C4-2B (cell line): ENCODE data around the gene GNG8.

Experiments
- H3K27ac ChIP-seq: fragments of 450-650 bp; 2 replicates; pipeline ENCODE4 v1.5.1; 2017
- ZFX ChIP-seq: fragments of 450-650 bp; IDR thresholded peaks from 2 replicates; pipeline ENCODE4 v1.6.1; 2017
- TF ChIP-seq, protein P1 (sequence below): fragments of 450-650 bp; conservative IDR thresholded peaks from 2 replicates; pipeline ENCODE4 v1.5.1; 2017; ENCODE audit warnings: mild to moderate bottlenecking

GNG8 gene

DNA sequence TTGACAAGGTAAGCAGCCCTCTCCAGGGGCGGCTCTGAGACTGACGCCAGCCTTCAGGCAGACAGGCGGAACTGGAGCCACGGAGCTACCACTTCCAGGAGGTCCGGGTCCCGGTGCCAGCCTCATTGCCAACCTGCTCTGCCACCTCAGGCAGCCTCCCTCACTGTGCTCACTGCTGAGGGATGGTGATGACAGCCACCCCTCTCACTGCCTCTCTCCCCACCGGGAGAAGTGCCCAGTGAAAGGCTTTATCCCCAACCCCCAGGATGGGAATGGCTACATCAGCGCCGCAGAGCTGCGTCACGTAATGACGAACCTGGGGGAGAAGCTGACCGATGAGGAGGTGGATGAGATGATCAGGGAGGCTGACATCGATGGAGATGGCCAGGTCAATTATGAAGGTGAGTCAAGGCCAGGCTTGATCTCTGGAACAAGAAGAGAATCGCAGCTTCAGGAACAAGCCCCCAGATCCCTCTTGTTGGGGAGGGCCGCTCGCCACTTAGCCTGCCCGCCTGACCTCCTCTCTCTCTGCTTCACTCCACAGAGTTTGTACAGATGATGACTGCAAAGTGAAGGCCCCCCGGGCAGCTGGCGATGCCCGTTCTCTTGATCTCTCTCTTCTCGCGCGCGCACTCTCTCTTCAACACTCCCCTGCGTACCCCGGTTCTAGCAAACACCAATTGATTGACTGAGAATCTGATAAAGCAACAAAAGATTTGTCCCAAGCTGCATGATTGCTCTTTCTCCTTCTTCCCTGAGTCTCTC, 27.2 kb downstream of the GNG8 start:
- no peak overlapping the region for H3K27ac ChIP-seq
- TF ChIP-seq ZFX = no peak
- TF ChIP-seq, protein P1, sequence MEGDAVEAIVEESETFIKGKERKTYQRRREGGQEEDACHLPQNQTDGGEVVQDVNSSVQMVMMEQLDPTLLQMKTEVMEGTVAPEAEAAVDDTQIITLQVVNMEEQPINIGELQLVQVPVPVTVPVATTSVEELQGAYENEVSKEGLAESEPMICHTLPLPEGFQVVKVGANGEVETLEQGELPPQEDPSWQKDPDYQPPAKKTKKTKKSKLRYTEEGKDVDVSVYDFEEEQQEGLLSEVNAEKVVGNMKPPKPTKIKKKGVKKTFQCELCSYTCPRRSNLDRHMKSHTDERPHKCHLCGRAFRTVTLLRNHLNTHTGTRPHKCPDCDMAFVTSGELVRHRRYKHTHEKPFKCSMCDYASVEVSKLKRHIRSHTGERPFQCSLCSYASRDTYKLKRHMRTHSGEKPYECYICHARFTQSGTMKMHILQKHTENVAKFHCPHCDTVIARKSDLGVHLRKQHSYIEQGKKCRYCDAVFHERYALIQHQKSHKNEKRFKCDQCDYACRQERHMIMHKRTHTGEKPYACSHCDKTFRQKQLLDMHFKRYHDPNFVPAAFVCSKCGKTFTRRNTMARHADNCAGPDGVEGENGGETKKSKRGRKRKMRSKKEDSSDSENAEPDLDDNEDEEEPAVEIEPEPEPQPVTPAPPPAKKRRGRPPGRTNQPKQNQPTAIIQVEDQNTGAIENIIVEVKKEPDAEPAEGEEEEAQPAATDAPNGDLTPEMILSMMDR = no peak

DNA sequence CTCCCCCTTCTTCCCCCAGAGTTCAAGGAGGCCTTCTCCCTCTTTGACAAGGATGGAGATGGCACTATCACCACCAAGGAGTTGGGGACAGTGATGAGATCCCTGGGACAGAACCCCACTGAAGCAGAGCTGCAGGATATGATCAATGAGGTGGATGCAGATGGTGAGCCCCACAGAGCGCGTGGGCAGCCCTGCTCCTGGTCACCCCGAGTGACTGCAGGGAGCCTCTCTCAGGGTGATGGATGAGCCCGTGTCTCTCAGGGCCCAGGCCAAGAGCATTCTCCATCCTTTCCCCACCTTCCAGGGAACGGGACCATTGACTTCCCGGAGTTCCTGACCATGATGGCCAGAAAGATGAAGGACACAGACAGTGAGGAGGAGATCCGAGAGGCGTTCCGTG, 27.8 kb downstream of the GNG8 start:
- H3K27ac ChIP-seq = no peak overlapping the region
- TF ChIP-seq ZFX = no peak
- TF ChIP-seq, protein P1 = no peak

DNA sequence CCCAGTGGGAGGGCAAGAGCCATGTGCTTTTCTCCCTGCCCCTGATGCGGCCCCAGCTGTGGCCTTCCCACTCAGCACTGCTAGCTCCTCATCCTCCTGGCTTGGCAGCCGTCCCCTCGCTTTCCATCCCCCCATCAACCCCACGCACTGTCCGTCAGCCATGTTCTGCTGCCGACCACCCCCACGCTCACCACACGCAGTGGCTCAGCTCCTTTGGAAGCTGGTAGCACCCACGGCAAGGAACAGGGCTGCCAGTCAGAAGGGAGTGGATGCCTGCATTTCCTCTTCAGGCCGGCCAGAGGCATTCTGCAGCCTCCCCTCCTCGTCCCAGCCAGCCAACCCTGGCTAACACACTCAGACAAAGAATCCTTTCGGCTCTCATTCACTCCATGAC, 28.6 kb downstream of the GNG8 start:
- H3K27ac ChIP-seq = no peak overlapping the region
- TF ChIP-seq, protein P1 = no peak
- TF ChIP-seq ZFX = no peak

DNA sequence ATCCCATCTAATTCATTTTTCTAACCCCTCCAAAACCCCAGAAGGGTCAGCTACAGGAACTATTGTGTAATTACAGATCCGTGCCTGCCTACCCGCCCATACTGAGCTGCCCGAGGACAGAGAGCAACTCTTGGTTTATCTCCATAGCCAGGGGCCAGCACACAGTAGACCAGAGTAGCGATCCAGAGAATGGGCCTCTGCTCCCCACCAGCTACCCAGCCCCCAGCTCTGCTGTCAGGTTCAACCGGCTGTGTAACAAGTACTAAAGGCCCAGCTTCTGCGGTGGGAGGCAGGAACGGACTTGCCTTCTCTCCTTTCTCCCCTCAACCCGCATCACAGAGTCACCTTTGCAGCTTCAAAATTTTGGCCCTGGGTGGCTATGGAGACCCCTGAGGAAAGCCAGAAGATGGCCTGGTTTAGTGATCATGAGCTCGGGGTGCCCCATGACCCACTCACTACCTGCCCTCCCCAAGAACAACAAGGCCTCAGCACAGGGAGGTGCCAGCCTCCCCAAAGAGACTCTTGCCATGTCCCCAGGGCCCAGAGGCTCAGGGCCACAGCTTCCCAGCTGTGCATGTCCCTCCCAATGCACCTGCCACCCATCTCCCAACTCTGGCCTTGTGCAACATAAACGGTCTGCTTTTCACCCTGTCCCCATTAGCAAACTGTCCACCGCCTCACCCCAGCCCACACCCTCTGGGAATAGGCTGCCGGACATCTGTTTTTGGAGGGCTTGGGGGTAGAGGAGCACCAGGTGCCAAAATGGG, 29.1 kb downstream of the GNG8 start:
- no peak overlapping the region for H3K27ac ChIP-seq
- TF ChIP-seq, protein P1 = no peak
- TF ChIP-seq ZFX = no peak

DNA sequence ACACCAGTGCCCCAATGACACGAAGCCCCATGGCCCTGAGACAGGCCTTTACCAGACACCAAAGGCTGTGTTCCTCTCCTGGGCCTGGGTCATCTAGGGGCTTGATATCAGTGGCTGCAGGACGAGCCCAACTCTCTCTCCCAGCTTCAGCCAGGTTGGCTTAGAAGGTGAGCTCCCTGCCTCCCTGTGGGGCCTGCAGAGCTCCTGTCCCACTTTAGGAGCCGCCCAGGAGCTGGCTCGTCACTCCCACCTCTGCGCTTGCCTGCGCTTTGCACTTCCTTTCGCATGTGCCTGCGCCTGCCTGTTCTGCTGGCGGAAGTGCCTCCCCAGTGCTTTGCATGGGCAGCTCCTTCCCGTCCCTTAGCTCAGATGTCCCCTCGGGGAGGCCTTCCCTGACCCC, 30.0 kb downstream of the GNG8 start:
- TF ChIP-seq, protein P1 = no peak
- TF ChIP-seq ZFX = no peak
- H3K27ac ChIP-seq = no peak overlapping the region

DNA sequence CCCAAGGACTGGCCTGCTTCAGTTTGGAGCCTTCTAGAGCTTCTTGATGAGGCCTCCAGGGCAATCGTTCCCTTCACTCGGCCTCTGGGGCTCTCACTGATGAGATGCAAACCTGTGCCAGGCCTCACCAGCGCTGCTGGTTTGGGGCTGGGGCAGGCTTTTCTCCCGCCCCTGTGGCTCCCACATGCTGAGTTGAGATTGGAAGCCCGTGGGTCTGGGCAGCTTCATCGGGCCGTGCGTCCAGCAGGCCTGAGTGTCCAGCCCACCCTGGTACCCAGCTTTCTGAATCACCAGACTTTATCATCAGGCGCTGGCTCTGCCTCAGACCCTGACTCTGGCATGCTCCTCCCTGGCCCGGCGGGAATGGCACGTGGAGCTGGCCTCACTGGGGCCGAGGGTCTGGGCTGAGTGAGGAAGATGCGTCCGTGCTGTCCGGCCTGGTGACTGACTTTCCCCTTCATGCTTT, 30.6 kb downstream of the GNG8 start:
- TF ChIP-seq ZFX = no peak
- TF ChIP-seq, protein P1 = no peak
- H3K27ac ChIP-seq = no peak overlapping the region

DNA sequence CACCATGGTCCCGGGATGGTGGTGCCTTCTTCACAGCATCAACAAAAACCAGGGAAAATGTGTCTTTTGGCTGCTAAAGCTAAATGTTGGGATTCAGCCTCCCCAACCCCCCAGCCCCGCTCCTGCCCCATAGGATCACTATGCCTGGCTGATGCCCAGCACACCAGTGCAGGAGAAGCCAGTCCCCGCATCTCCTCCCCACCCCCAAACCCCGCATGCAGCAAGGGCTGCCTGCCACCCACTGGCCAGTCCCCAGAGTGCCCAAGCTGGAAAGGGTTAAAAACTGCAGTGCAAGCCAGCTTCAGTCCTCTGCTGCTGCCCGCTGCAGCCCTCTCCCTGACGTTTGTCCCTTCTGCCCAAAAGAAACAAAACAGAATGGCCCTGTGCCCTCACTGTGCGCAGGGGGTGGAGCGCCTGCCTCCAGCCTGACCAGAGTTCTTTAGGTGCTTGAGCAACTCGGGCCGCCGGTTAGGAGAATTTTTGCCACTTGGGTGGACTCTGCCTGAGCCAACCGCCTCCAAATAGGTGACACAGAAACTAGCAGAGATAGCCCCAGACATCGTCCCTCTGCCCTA, 31.1 kb downstream of the GNG8 start:
- H3K27ac ChIP-seq = no peak overlapping the region
- TF ChIP-seq, protein P1 = no peak
- TF ChIP-seq ZFX = no peak
